Measurements from ENCODE around the gene THEMIS2. TPM values are rescaled to one million over a fixed set of nuclear protein-coding genes. Genes with fewer than 3 reads are reported as not detected.

The THEMIS2 gene
- total RNA-seq, 2 donors from 2014 or later = 4.6 to 21.0 TPM

DNA sequence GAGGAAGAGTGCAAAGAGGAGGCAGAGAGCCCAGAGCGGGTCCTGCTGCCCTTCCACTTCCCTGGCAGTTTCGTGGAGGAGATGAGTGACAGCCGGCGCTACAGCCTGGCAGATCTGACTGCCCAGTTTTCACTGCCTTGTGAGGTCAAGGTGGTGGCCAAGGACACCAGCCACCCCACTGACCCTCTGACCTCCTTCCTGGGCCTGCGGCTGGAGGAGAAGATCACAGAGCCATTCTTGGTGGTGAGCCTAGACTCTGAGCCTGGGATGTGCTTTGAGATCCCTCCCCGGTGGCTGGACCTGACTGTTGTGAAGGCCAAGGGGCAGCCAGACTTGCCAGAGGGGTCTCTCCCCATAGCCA, 10.2 kb downstream of the THEMIS2 start:
- Histone ChIP-seq H3K4me3 (no peak overlapping the region), H3K27ac (no peak overlapping the region), H3K27me3 (no peaks in the 10 kb centered on the region), H3K9me3 (no peaks in the 10 kb centered on the region), H3K4me1 (no peaks in the 10 kb centered on the region), H3K36me3 (replicated peaks in 1 of 2; ENCODE audit: insufficient read depth in 1 of 2, low read depth in 2 of 2) (no peaks in the 10 kb centered on the region)
- DNase-seq (no peak), ATAC-seq (no peak)
- WGBS, 2 donors = 64 to 100% methylated on average over 4 to 6 of the region's 6 CpGs
- TF ChIP-seq CTCF (IDR thresholded peaks at IDR 0.05) = no peak
- no peak for TF ChIP-seq POLR2A (IDR thresholded peaks at IDR 0.05)
- intact Hi-C loops (cut with DNase I) = loop anchor here (10.0 kb wide), 1 partner anchor 62 kb away; no protein-coding TSS in a partner anchor

DNA sequence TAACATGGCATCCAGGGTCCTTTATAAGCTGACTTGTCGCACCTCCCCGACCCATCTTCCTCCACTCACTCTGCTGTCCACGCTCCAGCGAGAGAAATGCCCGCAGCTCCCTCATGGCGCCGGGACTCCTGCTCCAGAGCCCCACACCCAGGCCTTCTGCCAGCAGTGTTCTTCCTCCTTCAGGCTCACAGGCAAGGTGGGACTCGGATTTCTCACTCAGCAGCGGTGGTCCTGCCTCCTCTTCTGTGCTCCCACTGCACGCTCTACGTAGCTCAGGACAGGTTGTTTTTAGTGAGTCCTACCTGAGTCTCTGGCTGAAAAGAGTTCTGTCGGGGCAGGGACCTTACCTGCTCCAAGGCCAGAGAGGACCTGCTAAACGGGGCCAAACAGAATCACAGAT, 11.2 kb downstream of the THEMIS2 start:
- no peak overlapping the region for H3K4me3 ChIP-seq
- no peak for ATAC-seq
- no peak for TF ChIP-seq CTCF (IDR thresholded peaks at IDR 0.05)
- TF ChIP-seq POLR2A (IDR thresholded peaks at IDR 0.05) = no peak
- peak overlapping the region in 1 of 4 donors; percentile 82 for H3K27ac ChIP-seq
- H3K27me3 ChIP-seq = no peaks in the 10 kb centered on the region
- no peaks in the 10 kb centered on the region for H3K36me3 ChIP-seq (replicated peaks in 1 of 2; ENCODE audit: insufficient read depth in 1 of 2, low read depth in 2 of 2)
- no peak for DNase-seq
- WGBS, 2 donors = 85 to 89% methylated on average over 11 to 13 of the region's 13 CpGs
- H3K4me1 ChIP-seq = no peaks in the 10 kb centered on the region
- intact Hi-C loops (cut with DNase I) = loop anchor here (10.0 kb wide), 1 partner anchor 61 kb away; no protein-coding TSS in a partner anchor
- H3K9me3 ChIP-seq = no peaks in the 10 kb centered on the region

DNA sequence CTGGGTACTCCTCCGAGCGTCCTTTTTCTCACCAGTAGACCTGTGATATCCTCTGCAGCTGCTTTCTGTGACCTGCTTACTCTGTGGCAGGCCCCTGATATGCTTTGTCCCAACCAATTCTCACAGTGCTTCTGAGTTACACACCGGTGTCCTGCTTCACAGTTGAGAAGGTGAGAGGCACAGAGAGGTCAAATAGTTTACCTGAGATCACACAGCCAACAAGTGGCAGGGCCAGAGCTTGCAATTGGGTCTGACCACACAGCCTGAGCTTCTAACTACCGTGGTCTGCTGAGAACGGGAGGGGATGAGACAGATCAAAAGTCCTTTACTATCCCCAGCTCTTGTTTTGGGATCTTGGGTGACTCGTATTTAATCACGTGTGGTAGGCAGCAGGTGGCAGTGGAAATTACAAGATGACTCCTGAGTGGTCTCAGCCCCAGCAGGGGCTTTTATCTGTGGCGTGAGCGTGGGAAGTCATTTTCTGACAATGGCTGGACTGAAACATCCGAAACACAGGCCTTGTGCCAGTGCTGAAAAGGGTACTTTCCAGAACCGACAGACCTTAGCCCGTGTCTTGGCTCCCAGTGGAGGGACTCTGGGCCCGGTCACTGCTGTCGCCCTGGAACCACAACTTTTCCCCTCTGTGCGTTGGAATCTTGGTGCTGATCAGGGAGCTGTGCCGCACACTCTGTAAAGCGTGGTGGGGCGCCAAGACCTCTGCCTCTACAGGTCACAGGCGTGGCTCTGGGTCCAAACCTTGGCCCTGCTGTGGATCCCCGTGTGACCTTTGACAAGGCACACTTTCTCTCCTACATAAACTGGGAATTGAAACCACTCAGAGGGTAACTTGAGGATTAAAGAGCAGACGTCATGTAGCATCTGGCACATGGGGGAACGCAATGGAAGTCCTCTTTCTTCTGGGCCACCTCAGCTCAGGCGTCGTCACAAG, 11.9 kb downstream of the THEMIS2 start:
- Histone ChIP-seq H3K27me3 (no peaks in the 10 kb centered on the region), H3K4me3 (no peak overlapping the region), H3K36me3 (replicated peaks in 1 of 2; ENCODE audit: insufficient read depth in 1 of 2, low read depth in 2 of 2) (no peaks in the 10 kb centered on the region), H3K4me1 (no peaks in the 10 kb centered on the region), H3K27ac (peak overlapping the region in 2 of 4 donors; percentile 25 to 82), H3K9me3 (no peaks in the 10 kb centered on the region)
- no peak for TF ChIP-seq POLR2A (IDR thresholded peaks at IDR 0.05)
- no peak for TF ChIP-seq CTCF (IDR thresholded peaks at IDR 0.05)
- intact Hi-C loops (cut with DNase I) = loop anchor here (10.0 kb wide), 1 partner anchor 61 kb away; no protein-coding TSS in a partner anchor
- DNase-seq (peak in 1 of 4 donors; percentile 44), ATAC-seq (no peak)
- 84 to 85% methylated on average over 15 to 24 of the region's 24 CpGs for WGBS, 2 donors

- Histone ChIP-seq H3K4me1 (no peaks in the 10 kb centered on the region), H3K36me3 (replicated peaks in 1 of 2; ENCODE audit: insufficient read depth in 1 of 2, low read depth in 2 of 2) (no peaks in the 10 kb centered on the region), H3K4me3 (no peak overlapping the region), H3K27ac (peak overlapping the region in 2 of 4 donors; percentile 28 to 82), H3K9me3 (no peaks in the 10 kb centered on the region), H3K27me3 (no peaks in the 10 kb centered on the region)
- 72 to 85% methylated on average over 5 to 8 of the region's 8 CpGs for WGBS, 2 donors
- peak in 1 of 4 donors; percentile 49 for DNase-seq
- ATAC-seq = no peak
- intact Hi-C loops (cut with DNase I) = loop anchor here (10.0 kb wide), 1 partner anchor 60 kb away; no protein-coding TSS in a partner anchor
- TF ChIP-seq CTCF (IDR thresholded peaks at IDR 0.05) (no peak), POLR2A (IDR thresholded peaks at IDR 0.05) (peak in 1 of 3 donors; percentile 18)
These were observed 12.8 kb downstream of the THEMIS2 start for GRCh38 chr1:27885114-27885528.
